Activated naive CD8-positive, alpha-beta T cell treated with anti-CD3 and anti-CD28 coated beads, Interleukin-2, amount 50 U/mL, for 24 hours (primary cell): ENCODE data around the gene ISM2.

Source experiments
- ATAC-seq: fragments of 150-1000 bp; cut with Tn5 transposase; one replicate; pipeline ENCODE4 v1.10.0; 2021
- DNase-seq: peaks from one replicate; pipeline ENCODE4 v3.0.0; 2021
- H3K27ac Mint-ChIP-seq: one replicate; pipeline ENCODE4 v1.8.0; 2021; ENCODE audit warnings: mild to moderate bottlenecking, mixed read lengths
- H3K27me3 Mint-ChIP-seq: one replicate; pipeline ENCODE4 v1.8.0; 2021; ENCODE audit warnings: mixed read lengths
- H3K36me3 Mint-ChIP-seq: one replicate; pipeline ENCODE4 v1.8.0; 2021; ENCODE audit warnings: low read depth, mixed read lengths
- H3K4me1 Mint-ChIP-seq: one replicate; pipeline ENCODE4 v1.8.0; 2021; ENCODE audit warnings: mixed read lengths
- H3K4me3 Mint-ChIP-seq: one replicate; pipeline ENCODE4 v1.8.0; 2021; ENCODE audit warnings: mild to moderate bottlenecking, moderate library complexity, mixed read lengths
- H3K9me3 Mint-ChIP-seq: one replicate; pipeline ENCODE4 v1.8.0; 2021; ENCODE audit warnings: mixed read lengths

ISM2 gene

DNA sequence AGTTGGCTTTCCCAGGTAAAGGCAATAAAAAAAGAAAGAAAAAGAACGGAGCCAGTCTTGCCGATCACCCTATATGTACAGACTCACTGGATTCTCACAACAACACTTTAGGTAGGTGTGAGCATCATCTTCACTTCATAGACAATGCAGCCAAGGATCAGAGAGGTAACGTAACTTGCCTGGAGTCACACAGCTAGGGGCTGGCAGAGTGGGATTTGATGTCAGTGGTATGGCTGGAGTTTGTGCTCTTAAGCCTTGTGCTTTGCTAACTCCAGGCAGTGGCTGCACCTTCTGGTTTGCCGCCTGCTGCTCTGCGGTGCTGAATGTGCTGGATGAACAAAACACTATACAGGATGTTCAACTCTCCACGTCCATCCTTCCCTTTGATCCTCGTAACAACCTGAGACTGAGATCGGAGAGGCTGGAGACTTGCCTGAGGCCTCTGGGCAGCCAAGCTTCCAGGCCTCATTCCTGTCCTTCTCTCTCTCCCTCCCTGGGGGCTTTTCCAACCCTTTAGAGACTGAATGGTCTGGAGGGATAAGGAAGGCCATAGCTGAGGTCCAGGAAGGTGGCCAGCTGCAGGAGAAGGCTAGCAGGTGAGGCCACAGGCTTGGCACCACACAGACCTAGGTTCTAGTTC is 8.1 kb downstream of the ISM2 start:
- H3K4me3 Mint-ChIP-seq: no peak overlapping the region
- no peak for DNase-seq
- H3K36me3 Mint-ChIP-seq: no peaks in the 10 kb centered on the region
- ATAC-seq: no peak
- no peaks in the 10 kb centered on the region for H3K27me3 Mint-ChIP-seq
- no peaks in the 10 kb centered on the region for H3K9me3 Mint-ChIP-seq
- H3K4me1 Mint-ChIP-seq: no peaks in the 10 kb centered on the region
- no peak overlapping the region for H3K27ac Mint-ChIP-seq

DNA sequence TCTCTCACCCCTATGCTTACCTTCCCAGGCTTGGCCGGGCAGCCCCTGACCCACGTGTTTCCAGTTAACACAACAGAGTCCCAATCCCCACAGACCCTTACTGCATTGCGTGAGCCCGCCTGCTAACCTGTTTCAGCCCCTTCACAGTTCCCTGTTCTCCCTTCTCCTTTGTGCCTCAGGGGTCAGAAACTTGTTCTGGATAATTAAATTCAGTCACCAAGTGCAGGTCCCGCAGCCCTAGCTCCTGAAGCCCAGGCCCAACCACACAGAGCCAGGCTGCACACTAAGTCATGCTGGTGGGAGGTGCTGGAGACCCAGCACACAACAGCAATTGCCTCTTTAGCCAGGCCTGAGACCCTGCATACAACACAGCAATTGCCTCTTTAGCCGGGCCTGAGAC is 9.6 kb downstream of the ISM2 start:
- H3K4me3 Mint-ChIP-seq: no peak overlapping the region
- ATAC-seq: no peak
- no peaks in the 10 kb centered on the region for H3K4me1 Mint-ChIP-seq
- H3K9me3 Mint-ChIP-seq: no peaks in the 10 kb centered on the region
- no peak for DNase-seq
- no peaks in the 10 kb centered on the region for H3K36me3 Mint-ChIP-seq
- H3K27me3 Mint-ChIP-seq: no peaks in the 10 kb centered on the region
- H3K27ac Mint-ChIP-seq: no peak overlapping the region

DNA sequence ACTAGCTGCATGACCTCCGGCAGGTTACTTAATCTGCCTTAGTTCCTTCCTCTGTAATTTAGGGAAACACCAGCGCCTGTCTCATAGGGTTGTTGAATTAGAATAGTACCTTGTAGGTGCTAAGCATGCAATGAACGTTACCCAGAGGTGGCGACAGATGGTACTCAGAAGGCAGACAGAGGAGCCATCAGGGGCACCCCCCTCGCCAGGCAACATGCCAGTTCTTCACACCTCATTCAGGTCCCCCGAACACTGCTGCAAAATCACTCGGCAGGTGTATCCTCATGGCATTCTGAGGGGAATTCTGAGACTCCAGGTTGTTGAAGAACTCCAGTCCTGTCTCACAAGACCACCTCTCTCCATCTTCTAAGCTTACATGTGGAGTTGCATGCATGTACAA is 10.1 kb downstream of the ISM2 start:
- no peaks in the 10 kb centered on the region for H3K9me3 Mint-ChIP-seq
- H3K27ac Mint-ChIP-seq: no peak overlapping the region
- H3K36me3 Mint-ChIP-seq: no peaks in the 10 kb centered on the region
- no peaks in the 10 kb centered on the region for H3K27me3 Mint-ChIP-seq
- no peaks in the 10 kb centered on the region for H3K4me1 Mint-ChIP-seq
- no peak for DNase-seq
- ATAC-seq: no peak
- no peak overlapping the region for H3K4me3 Mint-ChIP-seq

DNA sequence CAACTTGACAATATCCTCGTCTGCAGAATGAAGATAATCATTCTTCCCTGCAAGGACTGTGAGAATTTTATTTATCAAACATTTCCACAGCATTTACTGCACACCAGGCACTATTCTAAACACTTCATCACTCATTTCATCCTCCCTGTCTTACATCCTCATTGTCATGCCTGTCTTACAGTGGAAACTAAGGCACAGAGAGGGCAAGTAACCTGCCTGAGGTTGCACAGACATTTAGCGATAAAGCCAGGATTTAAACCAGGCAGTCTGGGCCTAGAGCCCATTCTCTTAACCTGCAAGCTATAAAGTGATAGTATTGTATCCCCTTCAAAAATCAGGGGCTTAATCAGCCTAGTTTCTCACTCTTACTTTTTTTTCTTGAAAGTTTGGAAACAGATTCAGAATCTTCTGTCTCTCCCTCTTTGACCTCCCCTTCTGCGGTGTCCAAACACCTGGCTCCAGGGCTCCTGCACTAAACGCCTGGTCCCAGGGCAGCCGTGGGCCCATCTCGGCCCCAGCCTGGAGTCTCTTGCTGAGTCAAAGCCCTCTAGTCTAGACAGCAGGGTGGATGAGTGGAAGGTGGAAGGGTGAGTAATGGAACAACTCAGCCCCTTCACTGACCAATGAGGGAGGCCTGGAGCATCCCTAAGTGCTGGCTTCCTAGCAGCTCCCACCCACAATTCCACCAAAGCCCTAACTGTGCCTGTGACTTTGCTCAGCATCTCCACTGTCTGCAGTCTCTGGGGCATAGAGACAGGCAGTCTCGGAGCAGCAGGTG is 12.5 kb downstream of the ISM2 start:
- no peaks in the 10 kb centered on the region for H3K27me3 Mint-ChIP-seq
- no peaks in the 10 kb centered on the region for H3K36me3 Mint-ChIP-seq
- H3K4me3 Mint-ChIP-seq: no peak overlapping the region
- no peaks in the 10 kb centered on the region for H3K4me1 Mint-ChIP-seq
- H3K9me3 Mint-ChIP-seq: no peaks in the 10 kb centered on the region
- ATAC-seq (no peak), DNase-seq (no peak)
- H3K27ac Mint-ChIP-seq: no peak overlapping the region

DNA sequence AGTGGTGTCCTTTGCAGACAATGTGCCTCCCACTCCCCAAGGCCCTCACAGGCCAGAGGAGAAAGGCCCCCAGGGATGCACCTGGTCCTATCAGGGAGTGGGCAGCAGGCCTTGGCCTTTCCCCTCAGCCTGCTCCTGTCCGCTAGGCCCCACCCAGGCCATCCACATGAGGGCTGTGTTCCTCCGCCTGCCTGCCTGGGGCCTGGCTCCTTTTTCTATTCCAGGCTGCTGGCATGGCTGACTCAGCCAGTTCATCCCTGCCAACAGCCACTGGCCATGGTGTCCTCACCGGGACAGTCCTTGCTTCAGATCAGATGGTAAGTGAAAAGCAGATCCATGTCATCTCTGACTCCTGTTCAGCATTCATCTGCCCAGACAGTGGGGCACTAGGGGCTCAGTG is 13.4 kb downstream of the ISM2 start:
- H3K4me3 Mint-ChIP-seq: no peak overlapping the region
- no peaks in the 10 kb centered on the region for H3K9me3 Mint-ChIP-seq
- no peak overlapping the region for H3K27ac Mint-ChIP-seq
- no peaks in the 10 kb centered on the region for H3K4me1 Mint-ChIP-seq
- no peaks in the 10 kb centered on the region for H3K27me3 Mint-ChIP-seq
- no peak for ATAC-seq
- H3K36me3 Mint-ChIP-seq: no peaks in the 10 kb centered on the region
- no peak for DNase-seq

DNA sequence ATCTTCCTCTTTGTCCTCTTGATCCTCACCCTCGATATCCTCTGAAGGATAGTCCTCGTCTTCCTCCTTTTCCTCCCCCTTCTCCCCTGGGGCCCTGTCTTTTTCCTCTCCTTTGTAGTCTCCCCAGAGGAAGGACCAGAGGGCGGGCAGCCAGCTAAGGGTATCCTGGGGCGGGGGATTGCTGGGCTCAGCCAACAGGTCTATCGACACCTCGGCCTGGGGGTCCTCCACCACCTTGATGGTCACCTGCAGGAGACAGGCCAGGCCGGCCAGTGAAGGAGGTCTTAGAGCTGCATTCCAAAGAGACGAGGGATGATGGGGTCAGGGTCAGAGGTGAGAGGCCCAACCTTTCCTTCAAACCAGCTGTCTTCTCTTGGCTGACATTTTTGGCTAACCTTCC is 16.2 kb downstream of the ISM2 start:
- no peaks in the 10 kb centered on the region for H3K4me1 Mint-ChIP-seq
- no peaks in the 10 kb centered on the region for H3K9me3 Mint-ChIP-seq
- ATAC-seq: no peak
- no peak overlapping the region for H3K4me3 Mint-ChIP-seq
- no peak for DNase-seq
- H3K27ac Mint-ChIP-seq: no peak overlapping the region
- H3K27me3 Mint-ChIP-seq: no peaks in the 10 kb centered on the region
- no peaks in the 10 kb centered on the region for H3K36me3 Mint-ChIP-seq

DNA sequence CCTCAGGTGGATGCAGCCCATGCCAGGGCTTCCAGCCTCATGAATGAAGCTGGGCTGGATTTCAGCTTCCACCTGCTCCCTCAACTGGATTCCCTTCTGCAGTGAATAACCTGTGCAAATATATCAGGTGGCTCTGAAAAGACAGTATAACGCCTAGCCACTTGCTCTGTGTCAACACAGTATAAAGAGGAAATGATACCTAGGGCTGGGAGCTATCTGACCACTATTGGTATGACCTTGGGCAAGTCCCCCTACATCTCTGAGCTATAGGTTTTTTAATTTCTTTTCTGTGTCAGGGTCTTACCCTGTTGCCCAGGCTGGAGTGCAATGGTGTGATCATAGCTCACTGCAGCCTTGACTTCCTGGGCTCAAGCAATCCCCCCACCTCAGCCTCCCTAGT is 19.8 kb downstream of the ISM2 start:
- H3K9me3 Mint-ChIP-seq: no peaks in the 10 kb centered on the region
- no peaks in the 10 kb centered on the region for H3K4me1 Mint-ChIP-seq
- no peak overlapping the region for H3K4me3 Mint-ChIP-seq
- no peak overlapping the region for H3K27ac Mint-ChIP-seq
- no peaks in the 10 kb centered on the region for H3K36me3 Mint-ChIP-seq
- ATAC-seq (peak; percentile 22), DNase-seq (no peak)
- no peaks in the 10 kb centered on the region for H3K27me3 Mint-ChIP-seq

DNA sequence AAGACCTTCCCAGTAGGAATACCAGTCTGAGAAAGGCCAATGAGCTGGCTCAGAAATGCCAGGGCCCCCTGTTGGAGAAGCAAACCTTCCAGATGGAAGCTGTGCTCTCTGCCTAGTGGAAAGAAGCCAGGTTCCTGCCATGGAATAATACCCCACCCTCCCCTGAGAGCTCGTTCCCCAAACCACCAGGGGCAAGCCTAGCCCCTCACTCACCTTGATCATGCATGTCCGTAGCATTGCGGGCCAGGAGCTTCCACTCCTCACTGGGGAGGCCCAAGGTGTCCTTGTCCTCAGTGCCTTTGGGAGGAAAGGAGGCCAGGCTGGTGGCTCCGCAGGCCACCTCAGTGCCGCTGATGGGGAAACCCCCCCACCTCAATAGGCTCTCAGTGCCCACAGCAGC is 20.6 kb downstream of the ISM2 start:
- Mint-ChIP-seq H3K4me3 (no peak overlapping the region), H3K27ac (no peak overlapping the region), H3K4me1 (no peaks in the 10 kb centered on the region), H3K9me3 (no peaks in the 10 kb centered on the region), H3K36me3 (no peaks in the 10 kb centered on the region), H3K27me3 (no peaks in the 10 kb centered on the region)
- no peak for ATAC-seq
- no peak for DNase-seq

DNA sequence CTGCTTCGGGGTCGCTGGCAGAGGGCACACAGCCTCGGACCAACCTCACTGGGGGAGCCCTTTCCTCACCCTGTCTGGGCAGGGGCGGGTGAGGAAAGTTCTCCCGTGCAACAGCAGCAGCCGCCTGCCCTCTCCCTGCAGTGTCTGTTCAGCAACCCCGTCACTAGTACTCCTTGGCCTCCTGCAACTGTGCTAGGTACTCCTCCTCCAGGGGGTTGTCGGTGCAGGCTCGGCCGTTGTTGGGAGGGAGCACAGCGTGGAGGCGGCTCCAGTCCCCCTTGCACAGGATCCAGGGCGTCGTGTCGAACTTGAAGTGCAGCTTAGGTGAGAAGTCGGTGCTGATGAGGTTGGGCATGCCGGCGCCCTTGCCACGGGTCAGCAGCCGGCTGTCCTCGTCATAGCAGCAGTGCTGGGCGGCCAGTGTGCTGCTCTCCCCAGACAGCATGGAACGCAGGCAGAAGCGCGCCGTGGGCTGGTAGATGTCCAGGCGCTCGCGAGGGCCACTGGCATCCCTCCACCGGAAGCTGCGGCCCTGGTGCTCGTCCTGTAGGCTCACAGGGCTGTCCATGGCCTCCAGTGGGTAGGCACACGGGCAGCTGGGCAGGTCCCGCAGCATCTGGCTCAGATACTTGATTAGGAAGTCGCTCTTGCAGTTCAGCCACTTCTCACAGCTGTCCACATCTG is 23.0 kb downstream of the ISM2 start:
- ATAC-seq: no peak
- Mint-ChIP-seq H3K9me3 (no peaks in the 10 kb centered on the region), H3K27ac (no peak overlapping the region), H3K4me1 (no peaks in the 10 kb centered on the region), H3K4me3 (no peak overlapping the region), H3K36me3 (no peaks in the 10 kb centered on the region), H3K27me3 (no peaks in the 10 kb centered on the region)
- DNase-seq: no peak

DNA sequence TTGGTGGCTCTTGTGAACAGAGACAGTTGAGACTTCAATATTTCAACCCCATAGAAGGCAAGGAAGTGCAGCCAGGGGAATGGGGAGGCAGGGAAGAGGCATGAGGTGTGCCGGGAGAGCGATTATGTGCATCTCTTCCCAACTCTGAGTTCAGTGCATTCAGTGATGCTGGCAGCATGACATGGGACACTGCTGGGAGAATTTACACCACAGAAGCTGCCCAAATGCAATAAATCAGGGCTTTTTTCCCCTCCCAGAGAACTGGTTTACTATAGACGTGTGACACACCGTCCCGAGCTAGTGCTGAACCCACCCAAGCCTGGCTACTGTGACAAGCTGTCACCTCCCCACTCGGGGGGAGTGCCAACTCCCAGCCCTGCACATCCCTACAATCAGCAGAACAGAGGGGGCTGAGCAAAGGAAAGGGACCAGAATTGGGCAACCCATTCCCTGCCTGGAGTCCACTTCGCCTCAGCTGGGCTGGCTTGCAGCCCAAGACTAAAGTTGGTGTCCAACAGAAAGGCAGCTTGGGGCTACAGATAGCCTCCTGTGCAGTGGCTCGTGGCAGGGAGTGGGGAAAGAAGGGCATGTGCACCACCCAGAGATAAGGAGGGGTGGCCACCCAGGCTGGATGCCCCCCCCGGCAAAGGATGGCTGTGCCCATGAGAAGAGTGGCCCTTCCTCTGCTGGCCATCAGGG is 24.0 kb downstream of the ISM2 start:
- Mint-ChIP-seq H3K4me3 (no peak overlapping the region), H3K36me3 (peaks cover 2% of the 10 kb centered on the region), H3K9me3 (no peaks in the 10 kb centered on the region), H3K4me1 (no peaks in the 10 kb centered on the region), H3K27ac (no peak overlapping the region), H3K27me3 (no peaks in the 10 kb centered on the region)
- no peak for DNase-seq
- no peak for ATAC-seq

DNA sequence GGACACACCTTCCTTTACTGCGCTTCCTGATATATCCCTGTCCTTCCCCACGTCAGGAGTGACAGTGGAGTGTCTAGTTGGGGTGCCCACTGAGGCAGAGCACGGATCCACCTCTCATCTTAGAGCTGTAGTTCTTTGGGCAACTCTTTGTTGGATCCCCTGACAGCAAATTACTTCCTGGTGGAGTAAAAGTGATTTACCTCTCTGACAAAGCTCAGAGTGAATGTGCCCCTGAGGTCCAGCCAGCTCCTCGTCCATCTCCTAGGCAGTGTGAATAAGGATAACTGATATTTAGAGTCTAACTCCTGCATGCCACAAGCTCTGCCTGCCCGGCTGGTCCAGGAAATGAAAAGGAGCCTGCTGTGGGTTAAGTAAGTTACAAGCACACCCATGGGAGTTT is 24.7 kb downstream of the ISM2 start:
- no peak for DNase-seq
- H3K4me3 Mint-ChIP-seq: no peak overlapping the region
- H3K4me1 Mint-ChIP-seq: no peaks in the 10 kb centered on the region
- H3K27ac Mint-ChIP-seq: no peak overlapping the region
- peaks cover 9% of the 10 kb centered on the region for H3K36me3 Mint-ChIP-seq
- H3K9me3 Mint-ChIP-seq: no peaks in the 10 kb centered on the region
- no peaks in the 10 kb centered on the region for H3K27me3 Mint-ChIP-seq
- no peak for ATAC-seq

DNA sequence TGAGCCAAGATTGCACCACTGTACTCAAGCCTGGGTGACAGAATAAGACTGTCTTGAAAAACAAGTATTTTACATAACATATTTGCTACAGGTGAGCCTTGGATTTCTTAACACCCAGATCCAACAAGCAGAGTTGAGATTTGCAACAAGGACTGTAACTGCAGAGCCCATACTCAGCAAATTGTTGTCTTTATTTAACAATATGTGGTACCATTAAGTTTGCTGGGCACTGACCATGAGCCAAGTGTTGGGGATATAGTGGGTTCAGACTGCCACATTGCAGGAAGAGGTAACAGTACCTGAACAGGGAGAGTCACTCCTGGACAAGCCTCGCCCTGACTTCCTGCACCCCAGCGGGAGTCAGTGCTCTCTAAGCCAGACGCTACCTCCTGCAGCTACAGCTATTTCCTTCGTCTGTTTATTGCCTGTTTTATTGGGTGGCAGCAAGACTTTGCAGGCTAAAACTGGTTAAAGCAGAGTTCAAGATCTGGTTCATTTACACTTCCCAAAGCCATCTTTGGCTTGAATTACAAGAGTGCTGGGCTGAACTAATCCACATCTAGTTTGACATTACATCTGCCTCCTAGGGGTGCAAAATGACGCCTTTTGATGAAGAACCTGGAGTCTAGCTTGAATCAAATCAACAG is 28.3 kb downstream of the ISM2 start:
- no peak overlapping the region for H3K27ac Mint-ChIP-seq
- no peak for ATAC-seq
- no peak for DNase-seq
- H3K4me1 Mint-ChIP-seq: no peaks in the 10 kb centered on the region
- no peaks in the 10 kb centered on the region for H3K27me3 Mint-ChIP-seq
- no peaks in the 10 kb centered on the region for H3K9me3 Mint-ChIP-seq
- H3K4me3 Mint-ChIP-seq: no peak overlapping the region
- peaks cover 38% of the 10 kb centered on the region for H3K36me3 Mint-ChIP-seq

DNA sequence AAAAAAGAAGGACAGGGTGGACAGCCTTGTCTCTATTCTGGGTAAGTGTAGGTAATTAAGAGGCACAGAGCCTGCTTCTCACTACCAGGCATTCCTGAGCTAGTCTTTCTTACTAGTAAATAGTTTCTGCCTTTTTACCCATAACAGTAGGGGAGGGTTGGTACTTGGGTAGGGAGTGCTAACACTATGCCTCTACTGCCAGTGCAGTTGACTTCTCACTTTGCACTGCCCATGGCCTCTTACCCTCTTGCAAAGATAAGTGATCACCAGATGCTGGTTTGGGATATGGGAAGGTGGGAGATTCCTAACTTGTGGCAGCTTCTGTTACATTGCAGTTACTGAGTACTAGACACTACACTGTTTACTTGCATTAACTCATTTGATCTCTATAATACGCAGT is 29.1 kb downstream of the ISM2 start:
- Mint-ChIP-seq H3K36me3 (peaks cover 46% of the 10 kb centered on the region), H3K9me3 (no peaks in the 10 kb centered on the region), H3K4me1 (no peaks in the 10 kb centered on the region), H3K27ac (no peak overlapping the region), H3K27me3 (no peaks in the 10 kb centered on the region), H3K4me3 (no peak overlapping the region)
- no peak for ATAC-seq
- DNase-seq: no peak

DNA sequence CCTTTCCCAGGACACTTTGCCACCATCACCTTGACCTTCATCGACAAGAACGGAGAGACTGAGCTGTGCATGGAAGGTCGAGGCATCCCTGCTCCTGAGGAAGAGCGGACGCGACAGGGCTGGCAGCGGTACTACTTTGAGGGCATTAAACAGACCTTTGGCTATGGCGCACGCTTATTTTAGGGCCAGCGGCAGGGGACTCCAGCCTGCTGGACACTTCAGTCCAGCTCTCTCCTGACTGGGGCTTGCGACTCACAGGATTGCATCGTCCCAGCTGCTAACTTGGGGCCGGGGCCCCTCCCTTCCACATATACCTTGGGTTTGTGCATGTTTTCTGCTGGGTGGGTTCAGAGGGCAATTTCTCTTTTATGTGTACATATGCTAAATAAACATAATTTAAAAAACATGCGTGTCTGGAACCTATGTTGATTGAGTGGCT is 29.5 kb downstream of the ISM2 start:
- Mint-ChIP-seq H3K27ac (peak overlapping the region; percentile 52), H3K27me3 (no peaks in the 10 kb centered on the region), H3K36me3 (peaks cover 48% of the 10 kb centered on the region), H3K4me3 (no peak overlapping the region), H3K4me1 (no peaks in the 10 kb centered on the region), H3K9me3 (no peaks in the 10 kb centered on the region)
- ATAC-seq: no peak
- DNase-seq: no peak
